Cardiac fibroblast (primary cell): Measurements from ENCODE around the gene CCL15.

Source experiments
- DNase-seq, 2 donors: peaks; one replicate each; pipeline versions ENCODE4 v3.0.0 to v3.0.0-alpha.2; 2010; ENCODE audit warnings: low read depth in 2 of 2
- H3K4me3 ChIP-seq, 2 donors: replicated peaks in 1 of 2; 1 replicate in 1 of 2; 2 replicates in 1 of 2; pipeline ENCODE4 v1.5.1; 2011; ENCODE audit warnings: low read depth in 2 of 2, low read length in 2 of 2, mild to moderate bottlenecking in 2 of 2, moderate library complexity in 1 of 2
- TF ChIP-seq, protein P1 (sequence below): IDR thresholded peaks from one replicate; pipeline ENCODE4 v1.5.1; 2011; ENCODE audit warnings: low read depth, mild to moderate bottlenecking, low read length, inconsistent platforms

Gene CCL15

DNA sequence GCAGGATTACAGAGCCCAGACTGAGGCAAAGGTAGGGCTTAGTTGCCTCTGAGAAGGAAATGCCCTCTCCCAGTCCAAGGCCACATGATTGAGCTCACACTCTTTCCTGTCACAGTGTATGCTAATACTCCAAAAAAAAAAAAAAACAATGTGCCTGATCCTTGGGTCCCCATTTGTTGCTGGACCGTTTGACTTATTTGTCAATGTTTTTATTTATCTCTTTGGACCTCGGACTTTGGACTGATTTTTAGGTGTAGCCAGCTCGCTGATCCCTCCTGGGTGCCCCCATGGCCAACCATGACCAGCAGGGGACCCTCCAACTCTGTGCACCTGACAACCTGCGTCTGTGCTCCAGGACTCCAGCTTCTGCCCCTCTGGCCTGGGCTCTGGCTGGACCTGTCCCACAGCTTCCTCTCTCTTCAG, 19.4 kb downstream of the CCL15 start:
- no peak for DNase-seq
- TF ChIP-seq, protein P1, sequence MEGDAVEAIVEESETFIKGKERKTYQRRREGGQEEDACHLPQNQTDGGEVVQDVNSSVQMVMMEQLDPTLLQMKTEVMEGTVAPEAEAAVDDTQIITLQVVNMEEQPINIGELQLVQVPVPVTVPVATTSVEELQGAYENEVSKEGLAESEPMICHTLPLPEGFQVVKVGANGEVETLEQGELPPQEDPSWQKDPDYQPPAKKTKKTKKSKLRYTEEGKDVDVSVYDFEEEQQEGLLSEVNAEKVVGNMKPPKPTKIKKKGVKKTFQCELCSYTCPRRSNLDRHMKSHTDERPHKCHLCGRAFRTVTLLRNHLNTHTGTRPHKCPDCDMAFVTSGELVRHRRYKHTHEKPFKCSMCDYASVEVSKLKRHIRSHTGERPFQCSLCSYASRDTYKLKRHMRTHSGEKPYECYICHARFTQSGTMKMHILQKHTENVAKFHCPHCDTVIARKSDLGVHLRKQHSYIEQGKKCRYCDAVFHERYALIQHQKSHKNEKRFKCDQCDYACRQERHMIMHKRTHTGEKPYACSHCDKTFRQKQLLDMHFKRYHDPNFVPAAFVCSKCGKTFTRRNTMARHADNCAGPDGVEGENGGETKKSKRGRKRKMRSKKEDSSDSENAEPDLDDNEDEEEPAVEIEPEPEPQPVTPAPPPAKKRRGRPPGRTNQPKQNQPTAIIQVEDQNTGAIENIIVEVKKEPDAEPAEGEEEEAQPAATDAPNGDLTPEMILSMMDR, result no peak
- no peak overlapping the region for H3K4me3 ChIP-seq

DNA sequence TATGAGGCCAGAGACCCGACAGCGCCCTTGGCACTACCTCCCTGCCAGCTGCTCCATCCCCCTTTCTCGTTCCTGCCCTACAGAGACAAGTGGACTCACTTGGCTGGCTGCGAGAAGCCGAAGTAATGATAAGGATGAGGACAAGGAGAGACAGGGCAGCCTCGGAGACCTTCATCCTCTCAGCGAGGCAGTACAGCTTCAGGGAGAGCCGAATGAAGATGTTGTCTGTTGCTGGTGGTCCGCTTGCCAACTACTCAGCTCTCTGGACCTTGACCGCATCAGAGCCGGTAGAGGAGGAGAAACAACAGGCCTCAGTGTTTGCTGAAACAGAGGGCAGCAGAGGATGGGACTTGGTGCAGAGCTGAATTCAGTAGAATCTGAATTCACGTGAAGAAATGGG, 20.1 kb downstream of the CCL15 start, which contains the start of gene CCL16:
CCL16 (minus strand) TSS at position 252 of the 400 bp plus-strand sequence; CDS start at position 175, 77 bp downstream.
- TF ChIP-seq, protein P1, result no peak
- no peak for DNase-seq
- no peak within 1 kb of the TSS for H3K4me3 ChIP-seq

DNA sequence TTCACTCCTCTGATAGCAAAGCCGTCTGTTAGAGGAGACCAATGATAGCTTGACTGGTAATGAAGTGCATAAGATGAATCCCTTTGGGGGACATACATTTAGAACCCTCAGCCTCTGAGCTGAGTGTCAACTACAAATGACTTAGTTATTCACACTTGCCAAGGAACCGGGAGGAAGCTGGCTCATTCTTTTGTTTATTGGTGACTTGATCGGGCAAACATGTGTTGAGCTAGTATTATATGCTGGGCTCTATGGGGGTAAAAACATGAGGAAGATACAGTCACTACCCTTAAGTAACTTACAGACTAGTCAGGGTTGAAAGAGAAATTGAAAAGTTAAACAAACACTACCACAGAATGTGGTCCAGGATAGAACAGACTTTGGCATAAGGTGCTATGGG, 23.0 kb downstream of the CCL15 start:
- TF ChIP-seq, protein P1, result no peak
- H3K4me3 ChIP-seq, result no peak overlapping the region
- no peak for DNase-seq

DNA sequence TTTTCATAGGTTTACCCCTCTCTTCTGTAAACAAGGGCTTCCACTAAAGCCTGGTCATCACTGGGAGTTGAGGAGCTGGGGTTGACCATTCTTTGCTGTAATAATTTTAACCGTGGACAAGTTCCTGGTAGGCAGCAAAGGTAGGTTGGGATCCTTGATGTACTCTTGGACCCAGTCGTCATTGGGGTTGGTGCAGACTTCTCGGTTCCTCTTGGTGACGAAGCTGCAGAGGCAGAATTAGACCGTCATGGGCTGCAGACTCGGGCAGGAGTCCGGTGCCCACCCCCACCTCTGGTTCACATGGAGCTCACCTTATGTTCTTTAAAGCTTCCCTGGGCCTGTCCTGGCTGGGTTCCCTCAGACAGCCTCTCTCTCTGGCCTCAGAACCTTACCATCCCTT, 23.8 kb downstream of the CCL15 start:
- TF ChIP-seq, protein P1, result no peak
- H3K4me3 ChIP-seq, result no peak overlapping the region
- DNase-seq, result no peak

DNA sequence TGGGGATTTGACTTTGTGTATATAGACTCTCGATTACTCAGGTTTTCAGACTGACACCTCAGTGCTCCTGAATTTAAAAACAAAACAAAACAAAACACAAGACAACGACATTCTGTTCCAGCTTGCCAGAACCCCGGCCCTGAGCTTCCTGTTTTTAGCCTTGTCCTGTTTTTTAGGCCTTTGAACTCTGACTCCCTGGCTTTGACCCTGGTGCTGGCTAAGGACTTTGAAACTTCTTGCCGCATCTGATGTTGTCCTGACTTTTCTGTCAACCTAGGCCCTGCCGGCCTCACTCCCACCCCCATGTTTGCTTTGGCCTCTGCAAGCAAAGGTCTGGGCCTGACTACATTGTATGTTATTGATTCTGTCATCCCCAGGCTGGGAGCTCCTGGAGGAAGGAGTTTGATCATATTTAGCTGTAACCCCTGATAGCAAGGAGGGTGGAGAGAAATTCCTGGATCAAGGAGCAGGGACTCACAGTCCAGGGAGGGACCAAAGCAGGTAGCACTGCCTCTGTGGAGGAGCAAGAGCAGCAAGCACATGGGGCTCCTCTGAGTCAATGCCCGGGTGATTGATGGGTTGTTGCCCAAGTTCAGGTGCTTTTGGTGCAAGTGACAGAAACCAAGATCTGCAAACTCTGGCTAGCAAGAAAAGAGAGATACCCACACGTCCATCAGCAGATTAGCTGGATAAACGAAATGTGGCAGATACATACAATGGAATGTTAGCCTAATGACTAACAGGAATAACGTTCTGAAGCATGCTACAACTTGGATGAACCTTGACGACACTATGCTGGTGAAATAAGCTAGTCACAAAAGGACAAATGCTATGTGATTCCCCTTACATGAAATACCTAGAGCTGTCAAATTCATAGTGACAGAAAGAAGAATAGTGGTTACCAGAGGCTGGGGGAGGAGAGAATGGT, 27.8 kb downstream of the CCL15 start:
- TF ChIP-seq, protein P1, result no peak
- H3K4me3 ChIP-seq, result no peak overlapping the region
- peak; percentile 3 to 67 for DNase-seq

DNA sequence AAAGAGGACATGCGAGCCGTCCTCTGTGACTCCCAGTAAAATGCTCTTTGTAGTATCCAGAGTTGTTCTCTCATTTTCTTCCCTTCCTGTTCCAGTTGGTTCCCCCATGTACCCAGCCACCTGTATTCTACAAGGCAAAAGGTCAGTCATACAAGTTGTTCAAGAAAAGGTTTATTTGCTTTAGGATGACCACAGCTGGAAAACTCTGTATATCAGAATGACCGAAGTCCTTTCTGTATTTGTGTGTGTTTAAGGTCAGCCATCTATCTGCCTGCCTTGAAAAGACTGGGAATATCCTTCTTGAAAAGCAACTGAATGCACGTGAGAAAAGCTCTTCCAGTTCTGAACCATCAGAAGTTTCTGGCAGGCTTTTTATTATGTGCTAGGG, 28.4 kb downstream of the CCL15 start:
- TF ChIP-seq, protein P1, result no peak

More for the DNA sequence above, 28.4 kb downstream of the CCL15 start:
- H3K4me3 ChIP-seq, result no peak overlapping the region
- no peak for DNase-seq
